Measurements from ENCODE around the gene AKAP6. TPM values are rescaled to one million over a fixed set of nuclear protein-coding genes. Genes with fewer than 3 reads are reported as not detected.

The AKAP6 gene
- total and polyA plus RNA-seq, 2 experiments from 2014 or later, result 0.38 to 0.42 TPM

DNA sequence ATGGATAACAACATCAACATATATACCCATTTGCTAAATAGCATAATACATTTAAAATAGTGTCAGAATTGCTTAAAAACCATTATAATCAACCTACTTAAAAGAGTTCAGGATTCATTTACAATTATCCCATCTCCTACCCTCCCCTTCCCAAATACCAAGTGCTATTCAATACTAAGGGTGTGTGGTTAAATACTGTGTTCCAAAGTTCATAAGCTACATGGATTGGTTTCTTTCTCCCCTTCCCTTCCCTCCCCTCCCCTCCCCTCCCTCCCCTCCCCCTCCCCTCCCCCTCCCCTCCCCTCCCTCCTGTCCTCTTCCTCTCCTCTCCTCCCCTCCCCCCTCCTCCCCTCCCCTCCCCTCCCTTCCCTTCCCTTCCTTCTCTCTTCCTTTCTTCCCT is 512.6 kb downstream of the AKAP6 start:
- Histone ChIP-seq H3K27ac (ENCODE audit: low read depth) (no peak overlapping the region), H3K4me1 (ENCODE audit: insufficient read depth) (no peaks in the 10 kb centered on the region), H3K36me3 (ENCODE audit: insufficient read depth) (no peaks in the 10 kb centered on the region), H2AFZ (no peak overlapping the region), H3K4me3 (no peak overlapping the region), H3K27me3 (ENCODE audit: insufficient read depth) (no peaks in the 10 kb centered on the region), H4K20me1 (replicated peaks; ENCODE audit: insufficient read depth) (no peaks in the 10 kb centered on the region), H3K9me2 (ENCODE audit: insufficient read depth) (0 out of 2 replicates have a peak, but pooled peaks cover 5% of the 10 kb centered on the region), H3K79me2 (replicated peaks; ENCODE audit: insufficient read depth) (no peaks in the 10 kb centered on the region), H3F3A (replicated peaks; ENCODE audit: low read depth) (no peaks in the 10 kb centered on the region), H3K4me2 (no peak overlapping the region)
- Mint-ChIP-seq H3K27me3 (ENCODE audit: insufficient read depth, low read depth, poor library complexity) (peaks cover 2% of the 10 kb centered on the region), H3K4me1 (no peaks in the 10 kb centered on the region), H3K4me3 (no peak overlapping the region), H3K27ac (no peak overlapping the region), H3K9me3 (no peaks in the 10 kb centered on the region; the same call in 2 of the 3 replicates), H3K36me3 (ENCODE audit: low read depth) (no peaks in the 10 kb centered on the region)
- DNase-seq (ENCODE audit: low spot score) (no peak), ATAC-seq (no peak)
- TF ChIP-seq CREB1 (CRISPR knock-in tag; IDR thresholded peaks at IDR 0.05; ENCODE audit: low read depth), result no peak
- TF ChIP-seq REST (IDR thresholded peaks at IDR 0.05; ENCODE audit: unreplicated experiment), result no peak
- no peak for TF ChIP-seq EZH2phosphoT487 (IDR thresholded peaks at IDR 0.05; ENCODE audit: unreplicated experiment)
- TF ChIP-seq ZNF114 (CRISPR knock-in tag; IDR thresholded peaks at IDR 0.05), result no peak
- TF ChIP-seq NANOG (IDR thresholded peaks at IDR 0.05; ENCODE audit: borderline replicate concordance), result no peak
- TF ChIP-seq ZNF331 (CRISPR knock-in tag; IDR thresholded peaks at IDR 0.05; ENCODE audit: low read depth), result no peak
- TF ChIP-seq EZH2 (IDR thresholded peaks at IDR 0.05; ENCODE audit: low read depth, unreplicated experiment), result no peak
- TF ChIP-seq, protein P1, sequence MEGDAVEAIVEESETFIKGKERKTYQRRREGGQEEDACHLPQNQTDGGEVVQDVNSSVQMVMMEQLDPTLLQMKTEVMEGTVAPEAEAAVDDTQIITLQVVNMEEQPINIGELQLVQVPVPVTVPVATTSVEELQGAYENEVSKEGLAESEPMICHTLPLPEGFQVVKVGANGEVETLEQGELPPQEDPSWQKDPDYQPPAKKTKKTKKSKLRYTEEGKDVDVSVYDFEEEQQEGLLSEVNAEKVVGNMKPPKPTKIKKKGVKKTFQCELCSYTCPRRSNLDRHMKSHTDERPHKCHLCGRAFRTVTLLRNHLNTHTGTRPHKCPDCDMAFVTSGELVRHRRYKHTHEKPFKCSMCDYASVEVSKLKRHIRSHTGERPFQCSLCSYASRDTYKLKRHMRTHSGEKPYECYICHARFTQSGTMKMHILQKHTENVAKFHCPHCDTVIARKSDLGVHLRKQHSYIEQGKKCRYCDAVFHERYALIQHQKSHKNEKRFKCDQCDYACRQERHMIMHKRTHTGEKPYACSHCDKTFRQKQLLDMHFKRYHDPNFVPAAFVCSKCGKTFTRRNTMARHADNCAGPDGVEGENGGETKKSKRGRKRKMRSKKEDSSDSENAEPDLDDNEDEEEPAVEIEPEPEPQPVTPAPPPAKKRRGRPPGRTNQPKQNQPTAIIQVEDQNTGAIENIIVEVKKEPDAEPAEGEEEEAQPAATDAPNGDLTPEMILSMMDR (conservative IDR thresholded peaks at IDR 0.05; ENCODE audit: low read depth in 2 of 2), result no peak
- TF ChIP-seq, protein P2, sequence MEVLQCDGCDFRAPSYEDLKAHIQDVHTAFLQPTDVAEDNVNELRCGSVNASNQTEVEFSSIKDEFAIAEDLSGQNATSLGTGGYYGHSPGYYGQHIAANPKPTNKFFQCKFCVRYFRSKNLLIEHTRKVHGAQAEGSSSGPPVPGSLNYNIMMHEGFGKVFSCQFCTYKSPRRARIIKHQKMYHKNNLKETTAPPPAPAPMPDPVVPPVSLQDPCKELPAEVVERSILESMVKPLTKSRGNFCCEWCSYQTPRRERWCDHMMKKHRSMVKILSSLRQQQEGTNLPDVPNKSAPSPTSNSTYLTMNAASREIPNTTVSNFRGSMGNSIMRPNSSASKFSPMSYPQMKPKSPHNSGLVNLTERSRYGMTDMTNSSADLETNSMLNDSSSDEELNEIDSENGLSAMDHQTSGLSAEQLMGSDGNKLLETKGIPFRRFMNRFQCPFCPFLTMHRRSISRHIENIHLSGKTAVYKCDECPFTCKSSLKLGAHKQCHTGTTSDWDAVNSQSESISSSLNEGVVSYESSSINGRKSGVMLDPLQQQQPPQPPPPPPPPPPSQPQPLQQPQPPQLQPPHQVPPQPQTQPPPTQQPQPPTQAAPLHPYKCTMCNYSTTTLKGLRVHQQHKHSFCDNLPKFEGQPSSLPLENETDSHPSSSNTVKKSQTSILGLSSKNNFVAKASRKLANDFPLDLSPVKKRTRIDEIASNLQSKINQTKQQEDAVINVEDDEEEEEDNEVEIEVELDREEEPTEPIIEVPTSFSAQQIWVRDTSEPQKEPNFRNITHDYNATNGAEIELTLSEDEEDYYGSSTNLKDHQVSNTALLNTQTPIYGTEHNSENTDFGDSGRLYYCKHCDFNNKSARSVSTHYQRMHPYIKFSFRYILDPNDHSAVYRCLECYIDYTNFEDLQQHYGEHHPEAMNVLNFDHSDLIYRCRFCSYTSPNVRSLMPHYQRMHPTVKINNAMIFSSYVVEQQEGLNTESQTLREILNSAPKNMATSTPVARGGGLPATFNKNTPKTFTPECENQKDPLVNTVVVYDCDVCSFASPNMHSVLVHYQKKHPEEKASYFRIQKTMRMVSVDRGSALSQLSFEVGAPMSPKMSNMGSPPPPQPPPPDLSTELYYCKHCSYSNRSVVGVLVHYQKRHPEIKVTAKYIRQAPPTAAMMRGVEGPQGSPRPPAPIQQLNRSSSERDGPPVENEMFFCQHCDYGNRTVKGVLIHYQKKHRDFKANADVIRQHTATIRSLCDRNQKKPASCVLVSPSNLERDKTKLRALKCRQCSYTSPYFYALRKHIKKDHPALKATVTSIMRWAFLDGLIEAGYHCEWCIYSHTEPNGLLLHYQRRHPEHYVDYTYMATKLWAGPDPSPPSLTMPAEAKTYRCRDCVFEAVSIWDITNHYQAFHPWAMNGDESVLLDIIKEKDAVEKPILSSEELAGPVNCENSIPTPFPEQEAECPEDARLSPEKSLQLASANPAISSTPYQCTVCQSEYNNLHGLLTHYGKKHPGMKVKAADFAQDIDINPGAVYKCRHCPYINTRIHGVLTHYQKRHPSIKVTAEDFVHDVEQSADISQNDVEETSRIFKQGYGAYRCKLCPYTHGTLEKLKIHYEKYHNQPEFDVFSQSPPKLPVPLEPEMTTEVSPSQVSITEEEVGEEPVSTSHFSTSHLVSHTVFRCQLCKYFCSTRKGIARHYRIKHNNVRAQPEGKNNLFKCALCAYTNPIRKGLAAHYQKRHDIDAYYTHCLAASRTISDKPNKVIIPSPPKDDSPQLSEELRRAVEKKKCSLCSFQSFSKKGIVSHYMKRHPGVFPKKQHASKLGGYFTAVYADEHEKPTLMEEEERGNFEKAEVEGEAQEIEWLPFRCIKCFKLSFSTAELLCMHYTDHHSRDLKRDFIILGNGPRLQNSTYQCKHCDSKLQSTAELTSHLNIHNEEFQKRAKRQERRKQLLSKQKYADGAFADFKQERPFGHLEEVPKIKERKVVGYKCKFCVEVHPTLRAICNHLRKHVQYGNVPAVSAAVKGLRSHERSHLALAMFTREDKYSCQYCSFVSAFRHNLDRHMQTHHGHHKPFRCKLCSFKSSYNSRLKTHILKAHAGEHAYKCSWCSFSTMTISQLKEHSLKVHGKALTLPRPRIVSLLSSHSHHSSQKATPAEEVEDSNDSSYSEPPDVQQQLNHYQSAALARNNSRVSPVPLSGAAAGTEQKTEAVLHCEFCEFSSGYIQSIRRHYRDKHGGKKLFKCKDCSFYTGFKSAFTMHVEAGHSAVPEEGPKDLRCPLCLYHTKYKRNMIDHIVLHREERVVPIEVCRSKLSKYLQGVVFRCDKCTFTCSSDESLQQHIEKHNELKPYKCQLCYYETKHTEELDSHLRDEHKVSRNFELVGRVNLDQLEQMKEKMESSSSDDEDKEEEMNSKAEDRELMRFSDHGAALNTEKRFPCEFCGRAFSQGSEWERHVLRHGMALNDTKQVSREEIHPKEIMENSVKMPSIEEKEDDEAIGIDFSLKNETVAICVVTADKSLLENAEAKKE (CRISPR knock-in tag; IDR thresholded peaks at IDR 0.05), result no peak
- TF ChIP-seq, protein P3, sequence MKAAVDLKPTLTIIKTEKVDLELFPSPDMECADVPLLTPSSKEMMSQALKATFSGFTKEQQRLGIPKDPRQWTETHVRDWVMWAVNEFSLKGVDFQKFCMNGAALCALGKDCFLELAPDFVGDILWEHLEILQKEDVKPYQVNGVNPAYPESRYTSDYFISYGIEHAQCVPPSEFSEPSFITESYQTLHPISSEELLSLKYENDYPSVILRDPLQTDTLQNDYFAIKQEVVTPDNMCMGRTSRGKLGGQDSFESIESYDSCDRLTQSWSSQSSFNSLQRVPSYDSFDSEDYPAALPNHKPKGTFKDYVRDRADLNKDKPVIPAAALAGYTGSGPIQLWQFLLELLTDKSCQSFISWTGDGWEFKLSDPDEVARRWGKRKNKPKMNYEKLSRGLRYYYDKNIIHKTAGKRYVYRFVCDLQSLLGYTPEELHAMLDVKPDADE (IDR thresholded peaks at IDR 0.05), result no peak
- no peak for TF ChIP-seq POLR2AphosphoS5 (IDR thresholded peaks at IDR 0.05; ENCODE audit: low read depth)
- TF ChIP-seq STAT1 (IDR thresholded peaks at IDR 0.05; ENCODE audit: unreplicated experiment), result no peak
- no peak for TF ChIP-seq JUNB (IDR thresholded peaks at IDR 0.05; ENCODE audit: unreplicated experiment)

Measured in GM23338 (cell line).